HCT116 (cell line): ENCODE results near the gene KLHDC7B. TPM values are rescaled to one million over a fixed set of nuclear protein-coding genes. Genes with fewer than 3 reads are reported as not detected.

Source experiments
- ATAC-seq: fragments of 200-7000 bp; cut with Tn5 transposase; 2 replicates; pipeline ENCODE4 v1.9.1; 2020; ENCODE audit warnings: mild to moderate bottlenecking, moderate library complexity
- BruUV-seq: library from RNA; stranded (reverse); fragments of 400-500 nt; replicated peaks from 2 replicates; lab custom pipeline; 2021; lab: Mats Ljungman, UMichigan
- CTCF ChIA-PET: fragments of 300-600 bp; sonication (Branson Sonifier 250); formaldehyde crosslinking; loops from one replicate; lab custom pipeline; 2021; ENCODE audit warnings: antibody characterized with exemption; lab: Charles Lee
- POLR2A ChIA-PET: fragments of 300-600, 350-600 bp; sonication (Branson Sonifier 250); formaldehyde crosslinking; loops from one replicate; lab custom pipeline; 2021; ENCODE audit warnings: antibody characterized with exemption; lab: Charles Lee
- RAD21 ChIA-PET, 2 experiments: fragments of 300-600 bp; sonication (Branson Sonifier 250); formaldehyde crosslinking; loops; one replicate each; lab custom pipeline; 2023; ENCODE audit warnings: low total read pairs in 2 of 2; ENCODE audit not compliant: uncharacterized antibody in 2 of 2, unreplicated experiment in 2 of 2, low non-redundant PET in 1 of 2; lab: Charles Lee
- DNase-seq: peaks from one replicate; pipeline ENCODE4 v3.0.0-alpha.2; 2010; ENCODE audit warnings: low read depth, low spot score
- H2AFZ ChIP-seq: fragments of 200-600 bp; shearing (Covaris generic), sonication (generic); 2 replicates; pipeline ENCODE4 v1.6.1; 2017; ENCODE audit warnings: low read depth, mixed run types, mixed read lengths, antibody characterized with exemption, low read length; ENCODE audit not compliant: poor library complexity, severe bottlenecking
- H3K27ac ChIP-seq: 2 replicates; pipeline ENCODE4 v1.5.1; 2012; ENCODE audit warnings: low read depth, low read length
- H3K27me3 ChIP-seq: fragments of 200-600 bp; sonication (generic); 2 replicates; pipeline ENCODE4 v1.6.1; 2016; ENCODE audit warnings: mixed run types, low read length, mixed read lengths; ENCODE audit not compliant: insufficient read depth
- H3K36me3 ChIP-seq, 2 experiments: fragments of 200-500 bp in 1 of 2; fragments of 200-600 bp in 1 of 2; sonication (Bioruptor generic) in 1 of 2; sonication (generic) in 1 of 2; 2 replicates each; pipeline versions ENCODE4 v1.5.1 to v1.6.1; 2014 to 2016; ENCODE audit warnings: low read length in 2 of 2, inconsistent platforms in 1 of 2, mixed read lengths in 1 of 2, mixed run types in 1 of 2; ENCODE audit not compliant: insufficient read depth in 2 of 2, control insufficient read depth in 1 of 2
- H3K4me1 ChIP-seq, 2 experiments: fragments of 200-600 bp in 1 of 2; sonication (generic) in 1 of 2; 2 replicates each; pipeline versions ENCODE4 v1.5.1 to v1.6.1; 2012 to 2017; ENCODE audit warnings: low read length in 2 of 2, inconsistent platforms in 1 of 2, mild to moderate bottlenecking in 1 of 2, mixed read lengths in 1 of 2, mixed run types in 1 of 2, moderate library complexity in 1 of 2; ENCODE audit not compliant: insufficient read depth in 2 of 2, control insufficient read depth in 1 of 2
- H3K4me2 ChIP-seq: fragments of 200-600 bp; sonication (generic); 2 replicates; pipeline ENCODE4 v1.6.1; 2017; ENCODE audit warnings: mixed run types, low read length, mixed read lengths
- H3K4me3 ChIP-seq, 2 experiments: fragments of 200-600 bp in 1 of 2; sonication (generic) in 1 of 2; replicated peaks in 1 of 2; 2 replicates each; pipeline ENCODE4 v1.5.1; 2011 to 2016; ENCODE audit warnings: low read length in 2 of 2, control low read depth in 1 of 2, low read depth in 1 of 2, mild to moderate bottlenecking in 1 of 2, mixed read lengths in 1 of 2, mixed run types in 1 of 2
- H3K79me2 ChIP-seq: fragments of 200-600 bp; sonication (generic); 2 replicates; pipeline ENCODE4 v1.6.1; 2017; ENCODE audit warnings: mild to moderate bottlenecking, mixed run types, low read length, moderate library complexity, mixed read lengths; ENCODE audit not compliant: insufficient read depth
- H3K9ac ChIP-seq: fragments of 200-600 bp; sonication (generic); 2 replicates; pipeline ENCODE4 v1.6.1; 2016; ENCODE audit warnings: low read length, mixed read lengths
- H3K9me2 ChIP-seq: fragments of 200-600 bp; sonication (generic), shearing (Covaris generic); 2 replicates; pipeline ENCODE4 v1.6.1; 2017; ENCODE audit warnings: mixed run types, mild to moderate bottlenecking, moderate library complexity; ENCODE audit not compliant: insufficient read depth
- H3K9me3 ChIP-seq, 2 experiments: fragments of 200-500 bp in 1 of 2; fragments of 200-600 bp in 1 of 2; sonication (Bioruptor generic) in 1 of 2; sonication (generic) in 1 of 2; 2 replicates each; pipeline ENCODE4 v1.6.1; 2014 to 2017; ENCODE audit warnings: low read length in 2 of 2, mixed read lengths in 2 of 2, inconsistent platforms in 1 of 2, low read depth in 1 of 2, mild to moderate bottlenecking in 1 of 2, mixed run types in 1 of 2, moderate library complexity in 1 of 2; ENCODE audit not compliant: control insufficient read depth in 1 of 2, insufficient read depth in 1 of 2
- H4K20me1 ChIP-seq: fragments of 200-600 bp; sonication (generic), shearing (Covaris generic); 2 replicates; pipeline ENCODE4 v1.6.1; 2017; ENCODE audit warnings: mixed run types, mild to moderate bottlenecking, moderate library complexity; ENCODE audit not compliant: insufficient read depth
- ATF3 ChIP-seq: IDR thresholded peaks from 2 replicates; pipeline ENCODE4 v1.6.1; 2012
- CTCF ChIP-seq, 3 experiments: fragments of 200-600 bp in 1 of 3; sonication (generic) in 1 of 3; IDR thresholded peaks in 2 of 3; conservative IDR thresholded peaks in 1 of 3; 2 replicates each; pipeline ENCODE4 v1.5.1; 2012 to 2017; ENCODE audit warnings: low read depth in 2 of 3, low read length in 2 of 3, antibody characterized with exemption in 1 of 3, borderline replicate concordance in 1 of 3, control low read depth in 1 of 3, mild to moderate bottlenecking in 1 of 3, mixed read lengths in 1 of 3, mixed run types in 1 of 3, moderate library complexity in 1 of 3; ENCODE audit not compliant: insufficient read depth in 1 of 3
- EGR1 ChIP-seq: IDR thresholded peaks from 2 replicates; pipeline ENCODE4 v1.6.1; 2012; ENCODE audit warnings: low read depth
- ELF1 ChIP-seq: IDR thresholded peaks from 2 replicates; pipeline ENCODE4 v1.6.1; 2012; ENCODE audit warnings: low read depth, borderline replicate concordance
- EZH2phosphoT487 ChIP-seq: fragments of 200-600 bp; IDR thresholded peaks from 2 replicates; pipeline ENCODE4 v1.6.1; 2018; ENCODE audit warnings: antibody characterized with exemption, borderline replicate concordance
- FOSL1 ChIP-seq: IDR thresholded peaks from 2 replicates; pipeline ENCODE4 v1.6.1; 2012; ENCODE audit warnings: low read depth
- POLR2A ChIP-seq: IDR thresholded peaks from 2 replicates; pipeline ENCODE4 v1.7.0; 2011; ENCODE audit warnings: borderline replicate concordance; ENCODE audit not compliant: insufficient read depth, insufficient read length; ENCODE audit errors: extremely low read depth
- POLR2AphosphoS5 ChIP-seq: IDR thresholded peaks from 2 replicates; pipeline ENCODE4 v1.6.1; 2011; ENCODE audit warnings: mild to moderate bottlenecking, low read depth, low read length, moderate library complexity
- RAD21 ChIP-seq: IDR thresholded peaks from 2 replicates; pipeline ENCODE4 v1.6.1; 2012; ENCODE audit warnings: low read depth, mild to moderate bottlenecking
- SIN3A ChIP-seq: IDR thresholded peaks from 2 replicates; pipeline ENCODE4 v1.6.1; 2012; ENCODE audit warnings: low read depth
- SP1 ChIP-seq: IDR thresholded peaks from 2 replicates; pipeline ENCODE4 v1.6.1; 2012; ENCODE audit warnings: low read depth
- YY1 ChIP-seq: IDR thresholded peaks from 2 replicates; pipeline ENCODE4 v1.6.1; 2011; ENCODE audit warnings: low read length, low read depth, moderate library complexity, mild to moderate bottlenecking; ENCODE audit not compliant: insufficient replicate concordance; ENCODE audit errors: extremely low read depth
- ZNF274 ChIP-seq: fragments of 200-500 bp; sonication (Bioruptor generic); IDR thresholded peaks from 2 replicates; pipeline ENCODE4 v1.6.1; 2014; ENCODE audit warnings: mild to moderate bottlenecking, low read depth, low read length, inconsistent platforms
- intact Hi-C: fragments of 100-400 bp; cut with micrococcal nuclease; formaldehyde crosslinking; loops from 2 replicates; pipeline ENCODE4 v1.10.0; 2022
- total RNA-seq: library from RNA; stranded (reverse); gene quantifications from one replicate; pipeline ENCODE4 v1.2.1, GENCODE V29; 2021; ENCODE audit not compliant: unreplicated experiment
- TF ChIP-seq, protein P1 (sequence below): IDR thresholded peaks from 2 replicates; pipeline ENCODE4 v1.6.1; 2012; ENCODE audit warnings: low read depth

The KLHDC7B gene
- total RNA-seq, 1 experiment from 2014 or later: 0.69 TPM

GRCh38 chr22:50578776-50579310 lies 33.1 kb downstream of the KLHDC7B start:
- H3K4me2 ChIP-seq: no peak overlapping the region
- ChIA-PET RAD21 (no interaction called here), CTCF (no interaction called here), POLR2A (no interaction called here)
- no peak overlapping the region for H3K9ac ChIP-seq
- ATAC-seq (no peak), DNase-seq (no peak)
- BruUV-seq: no TSS peak
- H3K27ac ChIP-seq: no peak overlapping the region
- H3K9me3 ChIP-seq: no peaks in the 10 kb centered on the region
- H3K9me2 ChIP-seq: no peaks in the 10 kb centered on the region
- peaks cover 16% of the 10 kb centered on the region; the same call in 1 of the 2 replicates for H3K79me2 ChIP-seq
- no peaks in the 10 kb centered on the region for H4K20me1 ChIP-seq
- TF ChIP-seq ZNF274: no peak
- TF ChIP-seq YY1: no peak
- no peak for TF ChIP-seq FOSL1
- no peak for TF ChIP-seq POLR2A
- no peak for TF ChIP-seq EZH2phosphoT487
- TF ChIP-seq SP1: no peak
- no peak for TF ChIP-seq RAD21
- no peak for TF ChIP-seq ATF3
- no peak for TF ChIP-seq POLR2AphosphoS5
- TF ChIP-seq, protein P1, sequence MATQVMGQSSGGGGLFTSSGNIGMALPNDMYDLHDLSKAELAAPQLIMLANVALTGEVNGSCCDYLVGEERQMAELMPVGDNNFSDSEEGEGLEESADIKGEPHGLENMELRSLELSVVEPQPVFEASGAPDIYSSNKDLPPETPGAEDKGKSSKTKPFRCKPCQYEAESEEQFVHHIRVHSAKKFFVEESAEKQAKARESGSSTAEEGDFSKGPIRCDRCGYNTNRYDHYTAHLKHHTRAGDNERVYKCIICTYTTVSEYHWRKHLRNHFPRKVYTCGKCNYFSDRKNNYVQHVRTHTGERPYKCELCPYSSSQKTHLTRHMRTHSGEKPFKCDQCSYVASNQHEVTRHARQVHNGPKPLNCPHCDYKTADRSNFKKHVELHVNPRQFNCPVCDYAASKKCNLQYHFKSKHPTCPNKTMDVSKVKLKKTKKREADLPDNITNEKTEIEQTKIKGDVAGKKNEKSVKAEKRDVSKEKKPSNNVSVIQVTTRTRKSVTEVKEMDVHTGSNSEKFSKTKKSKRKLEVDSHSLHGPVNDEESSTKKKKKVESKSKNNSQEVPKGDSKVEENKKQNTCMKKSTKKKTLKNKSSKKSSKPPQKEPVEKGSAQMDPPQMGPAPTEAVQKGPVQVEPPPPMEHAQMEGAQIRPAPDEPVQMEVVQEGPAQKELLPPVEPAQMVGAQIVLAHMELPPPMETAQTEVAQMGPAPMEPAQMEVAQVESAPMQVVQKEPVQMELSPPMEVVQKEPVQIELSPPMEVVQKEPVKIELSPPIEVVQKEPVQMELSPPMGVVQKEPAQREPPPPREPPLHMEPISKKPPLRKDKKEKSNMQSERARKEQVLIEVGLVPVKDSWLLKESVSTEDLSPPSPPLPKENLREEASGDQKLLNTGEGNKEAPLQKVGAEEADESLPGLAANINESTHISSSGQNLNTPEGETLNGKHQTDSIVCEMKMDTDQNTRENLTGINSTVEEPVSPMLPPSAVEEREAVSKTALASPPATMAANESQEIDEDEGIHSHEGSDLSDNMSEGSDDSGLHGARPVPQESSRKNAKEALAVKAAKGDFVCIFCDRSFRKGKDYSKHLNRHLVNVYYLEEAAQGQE: no peak
- no peak for TF ChIP-seq ELF1
- TF ChIP-seq CTCF (IDR thresholded peaks at IDR 0.05 in 2 of 3, conservative IDR thresholded peaks at IDR 0.05 in 1 of 3; ENCODE audit: borderline replicate concordance in 1 of 3, insufficient read depth in 1 of 3, low read depth in 2 of 3, low read length in 2 of 3): no peak
- TF ChIP-seq EGR1: no peak
- no peak for TF ChIP-seq SIN3A
- intact Hi-C loops: no loop called here
- H3K4me1 ChIP-seq: peaks cover 5 to 18% of the 10 kb centered on the region in 2 experiments
- no peak overlapping the region for H2AFZ ChIP-seq
- H3K4me3 ChIP-seq: no peak overlapping the region
- H3K27me3 ChIP-seq: no peaks in the 10 kb centered on the region
- H3K36me3 ChIP-seq: no peaks in the 10 kb centered on the region; a peak in 2 of 4 replicates
